GM19395 (cell line): ENCODE data around the gene KLF2.
"Not testable (repeated sequence)": the region's sequence is repeated elsewhere in the genome, so short reads cannot be mapped to it uniquely, and the experiment has no call there.

Experiments used
- ATAC-seq: cut with Tn5 transposase; IDR thresholded peaks from one replicate; pipeline ENCODE4 v1.9.1; 2021; ENCODE audit warnings: mild to moderate bottlenecking, moderate library complexity; ENCODE audit not compliant: unreplicated experiment

KLF2 gene

GRCh38 chr19:16336571-16336970, 11.9 kb downstream of the KLF2 start:
- ATAC-seq, result no peak

- no peak for ATAC-seq
Observed at GRCh38 chr19:16337809-16338469, 13.3 kb downstream of the KLF2 start.

GRCh38 chr19:16338470-16339360, 14.1 kb downstream of the KLF2 start:
- no peak for ATAC-seq

- ATAC-seq, result no peak
Observed at GRCh38 chr19:16339361-16339725, 14.7 kb downstream of the KLF2 start.

- no peak for ATAC-seq
Observed at GRCh38 chr19:16340092-16340491, 15.5 kb downstream of the KLF2 start.

GRCh38 chr19:16340654-16341053, 16.0 kb downstream of the KLF2 start:
- no peak for ATAC-seq

- peak; percentile 67 for ATAC-seq
Observed at GRCh38 chr19:16342002-16342715, 17.5 kb downstream of the KLF2 start.

- ATAC-seq, result no peak
Observed at GRCh38 chr19:16343156-16343555, 18.5 kb downstream of the KLF2 start.

GRCh38 chr19:16345457-16345856, 20.8 kb downstream of the KLF2 start:
- no peak for ATAC-seq

GRCh38 chr19:16347099-16347498, 22.5 kb downstream of the KLF2 start:
- not testable (repeated sequence) for ATAC-seq

- ATAC-seq, result no peak
Observed at GRCh38 chr19:16347706-16348105, 23.1 kb downstream of the KLF2 start.

GRCh38 chr19:16349551-16350152, 25.0 kb downstream of the KLF2 start:
- ATAC-seq, result no peak

- no peak for ATAC-seq
Observed at GRCh38 chr19:16351133-16351809, 26.6 kb downstream of the KLF2 start.

- ATAC-seq, result no peak
Observed at GRCh38 chr19:16355293-16356043, 30.8 kb downstream of the KLF2 start.

GRCh38 chr19:16358456-16358855, 33.8 kb downstream of the KLF2 start:
- ATAC-seq, result no peak

- no peak for ATAC-seq
Observed at GRCh38 chr19:16359074-16359473, 34.4 kb downstream of the KLF2 start.

- no peak for ATAC-seq
Observed at GRCh38 chr19:16359964-16360363, 35.3 kb downstream of the KLF2 start.

GRCh38 chr19:16360738-16361137, 36.1 kb downstream of the KLF2 start:
- no peak for ATAC-seq

- no peak for ATAC-seq
Observed at GRCh38 chr19:16361254-16361653, 36.6 kb downstream of the KLF2 start.

- no peak for ATAC-seq
Observed at GRCh38 chr19:16361926-16362325, 37.3 kb downstream of the KLF2 start.
